Measurements from ENCODE around the gene FGFR2.

Gene FGFR2

DNA sequence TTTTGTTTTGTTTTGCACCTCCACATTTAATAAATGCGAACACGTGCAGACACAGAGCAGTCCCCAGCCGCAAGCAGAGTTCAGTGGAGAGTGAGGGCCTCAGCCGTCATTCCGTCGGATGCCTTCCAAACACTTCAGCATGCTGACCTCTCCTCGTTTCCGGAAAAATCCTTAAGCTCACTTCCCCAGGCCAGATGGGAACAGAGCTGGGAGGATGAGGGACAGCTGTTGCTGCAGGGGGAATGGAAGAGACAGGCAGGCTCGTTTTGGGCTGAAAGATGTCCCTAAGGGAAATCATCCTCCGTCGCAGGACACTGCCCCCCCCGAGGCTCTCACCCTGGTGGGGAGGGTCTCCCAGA, 17.2 kb upstream of the FGFR2 start:
- TF ChIP-seq EZH2phosphoT487 (IDR thresholded peaks at IDR 0.05; ENCODE audit: low read depth) = no peak
- TF ChIP-seq, protein P1, sequence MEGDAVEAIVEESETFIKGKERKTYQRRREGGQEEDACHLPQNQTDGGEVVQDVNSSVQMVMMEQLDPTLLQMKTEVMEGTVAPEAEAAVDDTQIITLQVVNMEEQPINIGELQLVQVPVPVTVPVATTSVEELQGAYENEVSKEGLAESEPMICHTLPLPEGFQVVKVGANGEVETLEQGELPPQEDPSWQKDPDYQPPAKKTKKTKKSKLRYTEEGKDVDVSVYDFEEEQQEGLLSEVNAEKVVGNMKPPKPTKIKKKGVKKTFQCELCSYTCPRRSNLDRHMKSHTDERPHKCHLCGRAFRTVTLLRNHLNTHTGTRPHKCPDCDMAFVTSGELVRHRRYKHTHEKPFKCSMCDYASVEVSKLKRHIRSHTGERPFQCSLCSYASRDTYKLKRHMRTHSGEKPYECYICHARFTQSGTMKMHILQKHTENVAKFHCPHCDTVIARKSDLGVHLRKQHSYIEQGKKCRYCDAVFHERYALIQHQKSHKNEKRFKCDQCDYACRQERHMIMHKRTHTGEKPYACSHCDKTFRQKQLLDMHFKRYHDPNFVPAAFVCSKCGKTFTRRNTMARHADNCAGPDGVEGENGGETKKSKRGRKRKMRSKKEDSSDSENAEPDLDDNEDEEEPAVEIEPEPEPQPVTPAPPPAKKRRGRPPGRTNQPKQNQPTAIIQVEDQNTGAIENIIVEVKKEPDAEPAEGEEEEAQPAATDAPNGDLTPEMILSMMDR (IDR thresholded peaks at IDR 0.05; ENCODE audit: low read depth, low read length) = no peak
- H3K9ac ChIP-seq (ENCODE audit: low read length) = no peak overlapping the region
- no peak overlapping the region for H2AFZ ChIP-seq (ENCODE audit: low read depth, low read length)
- H3K9me3 ChIP-seq (ENCODE audit: insufficient read depth, low read length) = no peaks in the 10 kb centered on the region
- H3K4me2 ChIP-seq (ENCODE audit: low read length) = no peak overlapping the region
- H3K36me3 ChIP-seq (replicated peaks; ENCODE audit: low read depth, low read length) = no peaks in the 10 kb centered on the region
- no peaks in the 10 kb centered on the region for H3K79me2 ChIP-seq (ENCODE audit: low read length)
- no peaks in the 10 kb centered on the region for H3K4me1 ChIP-seq (ENCODE audit: low read length)
- no peak overlapping the region for H3K27ac ChIP-seq (ENCODE audit: low read length)
- no peaks in the 10 kb centered on the region; the same call in 1 of the 2 replicates for H3K27me3 ChIP-seq (ENCODE audit: low read depth, low read length)
- no peaks in the 10 kb centered on the region for H4K20me1 ChIP-seq (ENCODE audit: insufficient read depth, low read length)
- no peak overlapping the region for H3K4me3 ChIP-seq (ENCODE audit: low read length)

DNA sequence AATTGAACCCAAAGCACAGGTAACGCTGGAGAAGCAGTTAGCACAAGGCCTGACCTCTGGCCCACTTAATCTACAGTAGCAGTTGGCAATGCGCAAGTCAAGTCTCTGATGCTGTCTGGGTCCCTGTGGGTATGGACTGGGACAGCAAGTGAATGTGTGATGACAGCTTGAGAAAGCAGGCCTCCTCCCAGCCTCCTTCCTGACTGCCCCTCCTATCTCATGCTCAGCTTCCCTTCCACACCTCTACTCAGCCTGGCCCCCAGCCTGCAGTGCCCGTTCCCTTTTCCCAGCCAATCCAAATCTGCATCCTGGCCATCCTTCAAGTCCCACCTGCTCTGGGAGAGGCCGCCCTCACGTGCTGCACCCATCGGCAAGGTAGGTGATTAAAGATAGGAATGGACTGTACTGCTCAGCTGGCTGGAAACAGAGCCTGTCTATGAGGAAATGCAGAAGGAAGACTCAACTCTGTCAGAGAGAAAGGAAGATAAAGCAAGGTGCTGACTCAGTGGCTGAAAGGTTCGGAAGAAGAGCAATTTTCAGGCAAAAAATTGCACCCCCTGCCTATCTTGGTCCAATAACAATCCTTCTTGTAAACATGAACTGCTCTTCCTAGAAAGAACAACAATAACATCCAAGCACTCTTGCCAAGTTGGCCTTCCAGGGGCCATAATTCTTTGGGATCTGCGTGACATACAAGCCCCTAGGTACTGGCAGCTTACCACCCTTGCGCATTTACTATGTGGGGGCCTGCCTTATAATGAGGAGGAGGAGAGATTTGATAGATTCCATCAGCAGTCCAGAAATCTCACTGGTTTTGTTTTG, 16.6 kb upstream of the FGFR2 start:
- Histone ChIP-seq H3K4me3 (ENCODE audit: low read length) (no peak overlapping the region), H4K20me1 (ENCODE audit: insufficient read depth, low read length) (no peaks in the 10 kb centered on the region), H3K9ac (ENCODE audit: low read length) (no peak overlapping the region), H3K36me3 (replicated peaks; ENCODE audit: low read depth, low read length) (no peaks in the 10 kb centered on the region), H3K79me2 (ENCODE audit: low read length) (no peaks in the 10 kb centered on the region), H3K4me2 (ENCODE audit: low read length) (no peak overlapping the region), H3K27me3 (ENCODE audit: low read depth, low read length) (no peaks in the 10 kb centered on the region; the same call in 1 of the 2 replicates), H3K9me3 (ENCODE audit: insufficient read depth, low read length) (no peaks in the 10 kb centered on the region), H3K4me1 (ENCODE audit: low read length) (no peaks in the 10 kb centered on the region), H3K27ac (ENCODE audit: low read length) (no peak overlapping the region), H2AFZ (ENCODE audit: low read depth, low read length) (no peak overlapping the region)
- no peak for TF ChIP-seq EZH2phosphoT487 (IDR thresholded peaks at IDR 0.05; ENCODE audit: low read depth)
- TF ChIP-seq, protein P1 (IDR thresholded peaks at IDR 0.05; ENCODE audit: low read depth, low read length) = no peak

DNA sequence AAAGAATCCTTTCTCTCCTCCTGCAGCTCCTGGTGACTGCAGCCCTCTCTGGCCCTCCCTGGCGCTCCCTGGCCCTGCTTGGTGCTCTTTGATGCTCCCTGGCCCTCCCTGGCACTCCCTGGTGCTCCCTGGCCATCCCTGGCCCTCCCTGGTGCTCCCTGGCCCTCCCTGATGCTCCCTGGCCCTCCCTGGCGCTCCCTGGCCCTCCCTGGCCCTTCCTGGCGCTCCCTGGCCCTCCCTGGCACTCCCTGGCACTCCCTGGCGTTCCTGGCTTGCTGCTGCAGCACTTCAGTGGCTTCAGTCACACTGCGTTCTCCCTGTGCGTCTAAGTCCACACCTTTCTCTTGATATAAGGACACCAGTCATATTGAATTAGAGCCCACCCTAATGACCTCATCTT, 15.2 kb upstream of the FGFR2 start:
- H3K4me3 ChIP-seq (ENCODE audit: low read length) = no peak overlapping the region
- H3K4me1 ChIP-seq (ENCODE audit: low read length) = peaks cover under 1% of the 10 kb centered on the region
- no peak overlapping the region for H3K9ac ChIP-seq (ENCODE audit: low read length)
- no peak overlapping the region for H2AFZ ChIP-seq (ENCODE audit: low read depth, low read length)
- TF ChIP-seq EZH2phosphoT487 (IDR thresholded peaks at IDR 0.05; ENCODE audit: low read depth) = no peak
- TF ChIP-seq, protein P1 (IDR thresholded peaks at IDR 0.05; ENCODE audit: low read depth, low read length) = no peak
- no peaks in the 10 kb centered on the region for H3K36me3 ChIP-seq (replicated peaks; ENCODE audit: low read depth, low read length)
- H3K9me3 ChIP-seq (ENCODE audit: insufficient read depth, low read length) = no peaks in the 10 kb centered on the region
- H3K27ac ChIP-seq (ENCODE audit: low read length) = no peak overlapping the region
- H3K79me2 ChIP-seq (ENCODE audit: low read length) = no peaks in the 10 kb centered on the region
- H3K27me3 ChIP-seq (ENCODE audit: low read depth, low read length) = no peaks in the 10 kb centered on the region; the same call in 1 of the 2 replicates
- no peak overlapping the region for H3K4me2 ChIP-seq (ENCODE audit: low read length)
- no peaks in the 10 kb centered on the region for H4K20me1 ChIP-seq (ENCODE audit: insufficient read depth, low read length)

DNA sequence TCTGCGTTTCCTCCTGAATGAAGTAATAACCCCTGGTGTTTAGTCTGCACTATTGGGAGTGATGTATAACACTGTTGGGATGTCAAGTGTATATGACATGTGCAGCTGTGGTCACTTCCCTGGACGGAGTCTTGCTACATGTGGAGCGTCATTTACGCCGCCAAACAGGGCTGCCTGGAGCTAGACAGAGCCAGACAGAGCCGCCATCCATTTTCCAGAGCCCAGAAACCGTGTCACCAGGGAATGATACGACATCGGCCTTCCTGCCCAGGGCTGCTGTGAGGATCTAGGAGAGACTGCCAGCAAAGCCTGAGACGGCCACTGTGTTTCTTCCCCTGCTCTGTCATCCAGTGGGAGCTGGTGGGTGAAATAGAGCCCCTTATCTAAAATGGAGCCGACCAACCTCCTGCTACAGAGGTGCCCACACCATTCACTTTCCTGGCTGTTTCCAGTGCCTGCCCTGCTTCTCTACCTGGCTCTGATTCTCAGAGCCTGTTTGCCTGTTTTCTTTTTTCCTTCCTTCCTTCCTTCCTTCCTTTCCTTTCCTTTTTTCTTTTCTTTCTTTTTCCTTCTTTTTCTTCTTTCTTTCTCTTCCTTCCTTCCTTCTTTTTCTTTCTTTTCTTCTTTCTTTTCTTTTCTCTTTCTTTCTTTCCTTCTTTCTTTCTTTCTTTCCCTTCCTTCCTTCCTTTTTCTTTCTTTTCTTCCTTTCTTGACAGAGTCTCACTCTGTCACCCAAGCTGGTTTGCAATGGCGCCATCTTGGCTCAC, 13.3 kb upstream of the FGFR2 start:
- Histone ChIP-seq H3K4me1 (ENCODE audit: low read length) (peaks cover 5% of the 10 kb centered on the region), H3K4me3 (ENCODE audit: low read length) (no peak overlapping the region), H3K9me3 (ENCODE audit: insufficient read depth, low read length) (no peaks in the 10 kb centered on the region), H2AFZ (ENCODE audit: low read depth, low read length) (no peak overlapping the region), H3K27me3 (ENCODE audit: low read depth, low read length) (no peaks in the 10 kb centered on the region), H4K20me1 (ENCODE audit: insufficient read depth, low read length) (no peaks in the 10 kb centered on the region), H3K9ac (ENCODE audit: low read length) (no peak overlapping the region), H3K79me2 (ENCODE audit: low read length) (no peaks in the 10 kb centered on the region), H3K36me3 (replicated peaks; ENCODE audit: low read depth, low read length) (no peaks in the 10 kb centered on the region), H3K27ac (ENCODE audit: low read length) (no peak overlapping the region), H3K4me2 (ENCODE audit: low read length) (no peak overlapping the region)
- TF ChIP-seq, protein P1 (IDR thresholded peaks at IDR 0.05; ENCODE audit: low read depth, low read length) = no peak
- TF ChIP-seq EZH2phosphoT487 (IDR thresholded peaks at IDR 0.05; ENCODE audit: low read depth) = no peak

Data from OCI-LY3 (cell line).